H1 (cell line): ENCODE data around the gene SLC26A8. TPM values are rescaled to one million over a fixed set of nuclear protein-coding genes. Genes with fewer than 3 reads are reported as not detected.

Experiments used
- CTCF ChIA-PET: fragments of 300-600 bp; sonication (Branson Sonifier 250); formaldehyde crosslinking; loops from one replicate; lab custom pipeline; 2021; ENCODE audit not compliant: partially characterized antibody; lab: Charles Lee
- POLR2A ChIA-PET: fragments of 300-600 bp; sonication (Branson Sonifier 250); formaldehyde crosslinking; loops from one replicate; lab custom pipeline; 2021; ENCODE audit warnings: inconsistent platforms; ENCODE audit not compliant: partially characterized antibody; lab: Charles Lee
- DNase-seq, 2 experiments: peaks; one replicate each; pipeline versions ENCODE4 v3.0.0 to v3.0.0-alpha.2; 2010 to 2022; ENCODE audit warnings: low spot score in 2 of 2, low read depth in 1 of 2, mixed read lengths in 1 of 2
- FAIRE-seq: peaks from 2 replicates; lab custom pipeline; 2011; peaks lifted over from hg19 to GRCh38; lab: Jason Lieb, UNC
- H2AFZ ChIP-seq: 2 replicates; pipeline ENCODE4 v1.8.1; 2012; ENCODE audit warnings: low read length, inconsistent platforms
- H2AK5ac ChIP-seq: 2 replicates; pipeline ENCODE4 v1.6.1; 2013; ENCODE audit warnings: low read depth, low read length
- H2BK120ac ChIP-seq: replicated peaks from 2 replicates; pipeline ENCODE3; 2013; ENCODE audit warnings: low read depth, low read length, inconsistent platforms
- H2BK12ac ChIP-seq: 2 replicates; pipeline ENCODE4 v1.6.1; 2013; ENCODE audit warnings: low read depth, low read length
- H2BK15ac ChIP-seq: 2 replicates; pipeline ENCODE4 v1.6.1; 2013; ENCODE audit warnings: low read length
- H2BK20ac ChIP-seq: 2 replicates; pipeline ENCODE4 v1.6.1; 2013; ENCODE audit warnings: low read length
- H2BK5ac ChIP-seq: 2 replicates; pipeline ENCODE4 v1.6.1; 2013; ENCODE audit warnings: low read depth, low read length
- H3K14ac ChIP-seq: 2 replicates; pipeline ENCODE4 v1.6.1; 2013; ENCODE audit warnings: inconsistent platforms; ENCODE audit not compliant: insufficient read length
- H3K18ac ChIP-seq: 2 replicates; pipeline ENCODE4 v1.6.1; 2013; ENCODE audit warnings: low read length; ENCODE audit errors: extremely low read depth
- H3K23ac ChIP-seq: 2 replicates; pipeline ENCODE4 v1.6.1; 2013; ENCODE audit warnings: inconsistent platforms; ENCODE audit not compliant: insufficient read length
- H3K23me2 ChIP-seq: 2 replicates; pipeline ENCODE4 v1.6.1; 2013; ENCODE audit warnings: low read depth, low read length
- H3K27ac ChIP-seq: 2 replicates; pipeline ENCODE4 v1.6.1; 2011; ENCODE audit warnings: low read depth, low read length, inconsistent platforms
- H3K27me3 ChIP-seq, 4 experiments: replicated peaks in 1 of 4; 1 replicate in 1 of 4; 2 replicates in 3 of 4; pipeline versions ENCODE4 v1.6.1 to v1.8.1; 2011 to 2013; ENCODE audit warnings: low read length in 3 of 4, mild to moderate bottlenecking in 3 of 4, inconsistent platforms in 2 of 4, mixed read lengths in 2 of 4, moderate library complexity in 1 of 4; ENCODE audit not compliant: control insufficient read depth in 3 of 4, insufficient read depth in 3 of 4; ENCODE audit errors: extremely low read depth in 1 of 4
- H3K36me3 ChIP-seq, 4 experiments: 2 replicates each; pipeline versions ENCODE4 v1.6.1 to v1.8.1; 2011 to 2013; ENCODE audit warnings: mild to moderate bottlenecking in 4 of 4, low read length in 3 of 4, moderate library complexity in 2 of 4, control low read depth in 1 of 4, inconsistent platforms in 1 of 4; ENCODE audit not compliant: insufficient read depth in 4 of 4, control insufficient read depth in 2 of 4
- H3K4ac ChIP-seq: replicated peaks from 2 replicates; pipeline ENCODE3; 2013; ENCODE audit warnings: low read length, low read depth, mixed read lengths, inconsistent platforms; ENCODE audit not compliant: insufficient read length
- H3K4me1 ChIP-seq, 4 experiments: replicated peaks in 1 of 4; 1 replicate in 1 of 4; 2 replicates in 3 of 4; pipeline versions ENCODE4 v1.6.1 to v1.8.1; 2011 to 2013; ENCODE audit warnings: low read length in 3 of 4, inconsistent platforms in 2 of 4, mixed read lengths in 1 of 4; ENCODE audit not compliant: insufficient read depth in 4 of 4, control insufficient read depth in 3 of 4
- H3K4me2 ChIP-seq, 2 experiments: 2 replicates each; pipeline versions ENCODE4 v1.6.1 to v1.8.1; 2011 to 2013; ENCODE audit warnings: low read depth in 2 of 2, low read length in 2 of 2, control low read depth in 1 of 2, inconsistent platforms in 1 of 2, mild to moderate bottlenecking in 1 of 2; ENCODE audit not compliant: insufficient read depth in 1 of 2
- H3K4me3 ChIP-seq, 4 experiments: fragments of 200-600, 300-600 bp in 1 of 4; sonication (generic), shearing (Covaris generic), sonication (Bioruptor Twin) in 1 of 4; 2 replicates each; pipeline versions ENCODE4 v1.5.1 to v1.8.1; 2011 to 2016; ENCODE audit warnings: low read length in 4 of 4, low read depth in 3 of 4, control low read depth in 2 of 4, inconsistent platforms in 2 of 4, mild to moderate bottlenecking in 2 of 4, mixed read lengths in 1 of 4, moderate library complexity in 1 of 4; ENCODE audit not compliant: insufficient read depth in 2 of 4; ENCODE audit errors: extremely low read depth in 1 of 4
- H3K56ac ChIP-seq: replicated peaks from 2 replicates; pipeline ENCODE3; 2013; ENCODE audit warnings: low read depth, mild to moderate bottlenecking, mixed read lengths, low read length, inconsistent platforms; ENCODE audit not compliant: insufficient read length
- H3K79me1 ChIP-seq: 2 replicates; pipeline ENCODE4 v1.6.1; 2013; ENCODE audit warnings: low read depth, low read length, control low read depth
- H3K79me2 ChIP-seq, 2 experiments: 2 replicates each; pipeline versions ENCODE4 v1.6.1 to v1.8.1; 2012 to 2013; ENCODE audit warnings: low read length in 2 of 2, mild to moderate bottlenecking in 2 of 2, inconsistent platforms in 1 of 2; ENCODE audit not compliant: insufficient read depth in 2 of 2, control insufficient read depth in 1 of 2
- H3K9ac ChIP-seq, 4 experiments: replicated peaks in 1 of 4; 1 replicate in 1 of 4; 2 replicates in 3 of 4; pipeline versions ENCODE4 v1.6.1 to v1.8.1; 2011 to 2013; ENCODE audit warnings: low read depth in 3 of 4, low read length in 3 of 4, control low read depth in 2 of 4, mild to moderate bottlenecking in 2 of 4, moderate library complexity in 2 of 4, inconsistent platforms in 1 of 4; ENCODE audit errors: extremely low read depth in 1 of 4
- H3K9me3 ChIP-seq, 2 experiments: 2 replicates each; pipeline versions ENCODE4 v1.6.1 to v1.8.1; 2012 to 2013; ENCODE audit warnings: mild to moderate bottlenecking in 2 of 2, moderate library complexity in 2 of 2, control low read depth in 1 of 2, inconsistent platforms in 1 of 2, low read depth in 1 of 2, low read length in 1 of 2, mixed read lengths in 1 of 2; ENCODE audit not compliant: insufficient read depth in 2 of 2
- H4K20me1 ChIP-seq, 2 experiments: replicated peaks in 1 of 2; 2 replicates each; pipeline versions ENCODE3 to v1.8.1; 2011 to 2013; ENCODE audit warnings: inconsistent platforms in 2 of 2, low read length in 2 of 2, mild to moderate bottlenecking in 1 of 2; ENCODE audit not compliant: insufficient read depth in 2 of 2, control insufficient read depth in 1 of 2
- H4K5ac ChIP-seq: 2 replicates; pipeline ENCODE4 v1.6.1; 2013; ENCODE audit warnings: low read length, low read depth, mixed read lengths, inconsistent platforms; ENCODE audit not compliant: insufficient read length
- H4K8ac ChIP-seq: 2 replicates; pipeline ENCODE4 v1.8.0; 2013; ENCODE audit warnings: mild to moderate bottlenecking, moderate library complexity, low read length, inconsistent platforms; ENCODE audit not compliant: insufficient read depth; ENCODE audit errors: extremely low read depth
- H4K91ac ChIP-seq: replicated peaks from 2 replicates; pipeline ENCODE3; 2013; ENCODE audit warnings: low read length, mixed read lengths, inconsistent platforms; ENCODE audit not compliant: insufficient read length
- CTCF ChIP-seq, 3 experiments: IDR thresholded peaks; 1 replicate in 2 of 3; 2 replicates in 1 of 3; pipeline versions ENCODE4 v1.5.1 to v1.6.1; 2011; ENCODE audit warnings: low read length in 3 of 3, mild to moderate bottlenecking in 3 of 3, inconsistent platforms in 2 of 3, low read depth in 1 of 3, moderate library complexity in 1 of 3; ENCODE audit not compliant: insufficient read depth in 1 of 3; ENCODE audit errors: control extremely low read depth in 1 of 3
- RAD21 ChIP-seq, 2 experiments: IDR thresholded peaks in 1 of 2; conservative IDR thresholded peaks in 1 of 2; 2 replicates each; pipeline ENCODE4 v1.6.1; 2011; ENCODE audit warnings: low read depth in 2 of 2, low read length in 2 of 2, improper control_type of control experiment in 1 of 2, inconsistent platforms in 1 of 2, mild to moderate bottlenecking in 1 of 2, moderate library complexity in 1 of 2
- TAF7 ChIP-seq: optimal IDR thresholded peaks from 2 replicates; pipeline ENCODE3; 2011; ENCODE audit warnings: low read depth, mild to moderate bottlenecking, inconsistent platforms, low read length, moderate library complexity, borderline replicate concordance
- YY1 ChIP-seq: IDR thresholded peaks from 2 replicates; pipeline ENCODE4 v1.6.1; 2011; ENCODE audit warnings: low read depth, mild to moderate bottlenecking, low read length
- WGBS, 2 experiments: shearing (Covaris generic) in 1 of 2; methylation state at CpG; one replicate each; pipeline versions ENCODE4 v1.1.6 to v1.1.7; 2013 to 2015; ENCODE audit warnings: low lambda C conversion rate in 2 of 2, mixed read lengths in 2 of 2, inconsistent platforms in 1 of 2, low coverage in 1 of 2, missing lambda C conversion rate in 1 of 2; ENCODE audit not compliant: insufficient replicate concordance in 2 of 2, insufficient coverage in 1 of 2, insufficient read length in 1 of 2; ENCODE audit errors: extremely low coverage in 1 of 2, missing lambda C conversion rate in 1 of 2; 5-methylcytosine and 5-hydroxymethylcytosine counted together
- polyA plus RNA-seq, 7 experiments: library from polyadenylated mRNA; depleted of rRNA in 3 of 7; stranded (reverse) in 5 of 7; unstranded in 2 of 7; fragments of >200 nt in 5 of 7; fragments of 200-250 nt in 2 of 7; gene quantifications; 1 replicate in 5 of 7; 2 replicates in 1 of 7; 4 replicates in 1 of 7; pipeline versions ENCODE4 v1.2.1 to v1.2.3, GENCODE V29; 2011 to 2013; ENCODE audit warnings: missing spikeins in 2 of 7, mixed read lengths in 2 of 7
- total RNA-seq: library from RNA; stranded (reverse); fragmentation: NEBNext Ultra II Directional; extraction: Animal tissue kit (Norgen Biotek cat#: 25700); gene quantifications from 2 replicates; pipeline ENCODE4 v1.2.1, GENCODE V29; 2021

Gene SLC26A8
- total and polyA plus RNA-seq, 2 of the 8 experiments (the other 6 are each of a cell fraction or from before 2014, with no cell fraction given): 0.56 to 0.57 TPM

GRCh38 chr6:35948725-35949124 is 75.7 kb downstream of the SLC26A8 start:
- H2BK20ac ChIP-seq: no peak overlapping the region
- H2AK5ac ChIP-seq: no peak overlapping the region
- H4K5ac ChIP-seq: no peak overlapping the region
- no peak overlapping the region for H3K27ac ChIP-seq
- H3K36me3 ChIP-seq: no peaks in the 10 kb centered on the region
- ChIA-PET CTCF (interaction anchor here (0.5 to 2.0 kb wide), 4 partner anchors 9 to 146 kb away, joined by 3 to 5 read pairs (median 3); no protein-coding TSS in a partner anchor), POLR2A (no interaction called here)
- no peak overlapping the region for H4K8ac ChIP-seq
- H3K9me3 ChIP-seq: no peaks in the 10 kb centered on the region
- no peak overlapping the region for H3K23ac ChIP-seq
- WGBS, 2 experiments: 81% methylated on average over 1 of the region's 1 CpG; no CpG with 5 or more reads in 1 of the 2 experiments
- no peaks in the 10 kb centered on the region for H3K27me3 ChIP-seq
- H3K4me1 ChIP-seq: peaks cover 0 to 6% (median under 1%) of the 10 kb centered on the region in 4 experiments; a peak in 3 of 7 replicates
- no peak overlapping the region for H3K14ac ChIP-seq
- H2BK12ac ChIP-seq: no peak overlapping the region
- H3K4me3 ChIP-seq: no peak overlapping the region
- H3K9ac ChIP-seq: no peak overlapping the region
- DNase-seq (no peak), FAIRE-seq (peak; percentile 81)
- no peak overlapping the region for H3K18ac ChIP-seq
- H2BK5ac ChIP-seq: no peak overlapping the region
- H3K4me2 ChIP-seq: no peak overlapping the region
- H2BK120ac ChIP-seq: no peak overlapping the region
- H3K79me1 ChIP-seq: no peaks in the 10 kb centered on the region
- H4K91ac ChIP-seq: no peak overlapping the region
- H2BK15ac ChIP-seq: no peak overlapping the region
- H3K79me2 ChIP-seq: no peaks in the 10 kb centered on the region
- H4K20me1 ChIP-seq: no peaks in the 10 kb centered on the region
- no peaks in the 10 kb centered on the region for H3K23me2 ChIP-seq
- peak; percentile 19 to 68 (median 43); a peak in 3 of 4 replicates for TF ChIP-seq CTCF (IDR thresholded peaks at IDR 0.05; ENCODE audit: control extremely low read depth in 1 of 3, insufficient read depth in 1 of 3, low read depth in 1 of 3, low read length in 3 of 3)
- TF ChIP-seq RAD21 (IDR thresholded peaks at IDR 0.05 in 1 of 2, conservative IDR thresholded peaks at IDR 0.05 in 1 of 2; ENCODE audit: low read depth in 2 of 2, low read length in 2 of 2): peak; percentile 44 to 57
- TF ChIP-seq YY1: 0 out of 2 replicates have a peak, but pooled peaks have one; percentile 37
- TF ChIP-seq TAF7: no peak
- H2AFZ ChIP-seq: no peak overlapping the region
- H3K56ac ChIP-seq: no peak overlapping the region
- H3K4ac ChIP-seq: no peak overlapping the region
